Loucy (cell line): Measurements from ENCODE around the gene OR2H2.

Experiments used
- CTCF ChIP-seq: fragments of 200-600 bp; sonication (generic); conservative IDR thresholded peaks from 2 replicates; pipeline ENCODE4 v1.5.1; 2014; ENCODE audit warnings: mild to moderate bottlenecking, antibody characterized with exemption, low read length
- EZH2phosphoT487 ChIP-seq: fragments of 200-600 bp; IDR thresholded peaks from 2 replicates; pipeline ENCODE4 v1.6.1; 2018; ENCODE audit warnings: antibody characterized with exemption, mild to moderate bottlenecking, moderate library complexity, borderline replicate concordance

DNA sequence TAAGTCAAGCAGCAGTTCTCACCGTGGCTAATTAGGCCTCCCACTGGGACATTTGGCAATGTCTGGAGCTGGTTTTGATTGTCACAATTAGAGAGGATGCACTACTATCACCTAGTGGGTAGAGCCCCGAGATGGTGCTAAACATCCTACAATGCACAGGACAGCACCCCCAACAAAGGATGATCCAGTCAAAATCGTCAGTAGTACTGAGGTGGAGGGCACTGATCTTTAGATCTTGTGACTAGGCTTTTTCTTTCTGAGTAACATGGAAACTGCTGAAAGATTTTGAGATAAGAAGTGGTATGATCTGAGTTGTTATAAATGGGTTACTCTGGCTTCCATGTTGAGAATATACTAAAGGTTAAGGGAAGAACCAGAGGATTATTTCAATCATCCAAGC, 37.3 kb upstream of the OR2H2 start:
- no peak for TF ChIP-seq CTCF
- no peak for TF ChIP-seq EZH2phosphoT487
